ENCODE measurements around the gene PRKG1.

The PRKG1 gene

GRCh38 chr10:51879238-51879637 lies 805.0 kb downstream of the PRKG1 start:
- peak; percentile 1 for DNase-seq (ENCODE audit: low spot score)

- no peak for DNase-seq (ENCODE audit: low spot score)
Observed at GRCh38 chr10:51881213-51881612, 806.9 kb downstream of the PRKG1 start.

GRCh38 chr10:51886438-51887068 lies 812.3 kb downstream of the PRKG1 start:
- DNase-seq (ENCODE audit: low spot score) = no peak

GRCh38 chr10:51888263-51888662 lies 814.0 kb downstream of the PRKG1 start:
- DNase-seq (ENCODE audit: low spot score) = no peak

GRCh38 chr10:51892313-51892712 lies 818.0 kb downstream of the PRKG1 start:
- DNase-seq (ENCODE audit: low spot score) = no peak

GRCh38 chr10:51892965-51893658 lies 818.8 kb downstream of the PRKG1 start:
- peak; percentile 6 for DNase-seq (ENCODE audit: low spot score)

- DNase-seq (ENCODE audit: low spot score) = no peak
Observed at GRCh38 chr10:51894771-51895578, 820.7 kb downstream of the PRKG1 start.

GRCh38 chr10:51896849-51897248 lies 822.6 kb downstream of the PRKG1 start:
- no peak for DNase-seq (ENCODE audit: low spot score)

GRCh38 chr10:51897560-51897959 lies 823.3 kb downstream of the PRKG1 start:
- DNase-seq (ENCODE audit: low spot score) = no peak

- DNase-seq (ENCODE audit: low spot score) = no peak
Observed at GRCh38 chr10:51900180-51900579, 825.9 kb downstream of the PRKG1 start.

GRCh38 chr10:51903675-51904074 lies 829.4 kb downstream of the PRKG1 start:
- no peak for DNase-seq (ENCODE audit: low spot score)

- DNase-seq (ENCODE audit: low spot score) = no peak
Observed at GRCh38 chr10:51905032-51905431, 830.7 kb downstream of the PRKG1 start.

- DNase-seq (ENCODE audit: low spot score) = no peak
Observed at GRCh38 chr10:51907361-51907760, 833.1 kb downstream of the PRKG1 start.

GRCh38 chr10:51910189-51910588 lies 835.9 kb downstream of the PRKG1 start:
- no peak for DNase-seq (ENCODE audit: low spot score)

GRCh38 chr10:51910596-51910995 lies 836.3 kb downstream of the PRKG1 start:
- no peak for DNase-seq (ENCODE audit: low spot score)

- no peak for DNase-seq (ENCODE audit: low spot score)
Observed at GRCh38 chr10:51911723-51912122, 837.4 kb downstream of the PRKG1 start.

- DNase-seq (ENCODE audit: low spot score) = no peak
Observed at GRCh38 chr10:51915031-51915542, 840.8 kb downstream of the PRKG1 start.

GRCh38 chr10:51918440-51918839 lies 844.2 kb downstream of the PRKG1 start:
- DNase-seq (ENCODE audit: low spot score) = no peak

- DNase-seq (ENCODE audit: low spot score) = no peak
Observed at GRCh38 chr10:51918884-51919325, 844.6 kb downstream of the PRKG1 start.

GRCh38 chr10:51920672-51921071 lies 846.4 kb downstream of the PRKG1 start:
- no peak for DNase-seq (ENCODE audit: low spot score)

GRCh38 chr10:51924359-51924758 lies 850.1 kb downstream of the PRKG1 start:
- no peak for DNase-seq (ENCODE audit: low spot score)

- DNase-seq (ENCODE audit: low spot score) = no peak
Observed at GRCh38 chr10:51926337-51926736, 852.0 kb downstream of the PRKG1 start.

GRCh38 chr10:51928162-51928561 lies 853.9 kb downstream of the PRKG1 start:
- no peak for DNase-seq (ENCODE audit: low spot score)

Data from LoVo (cell line).